HG03025 (cell line): ENCODE data around the gene IL10RA.
"Not testable (repeated sequence)": the region's sequence is repeated elsewhere in the genome, so short reads cannot be mapped to it uniquely, and the experiment has no call there.

Experiments used
- ATAC-seq: cut with Tn5 transposase; IDR thresholded peaks from one replicate; pipeline ENCODE4 v1.9.1; 2021; ENCODE audit warnings: mild to moderate bottlenecking, moderate library complexity; ENCODE audit not compliant: unreplicated experiment, low FRiP score

The IL10RA gene

DNA sequence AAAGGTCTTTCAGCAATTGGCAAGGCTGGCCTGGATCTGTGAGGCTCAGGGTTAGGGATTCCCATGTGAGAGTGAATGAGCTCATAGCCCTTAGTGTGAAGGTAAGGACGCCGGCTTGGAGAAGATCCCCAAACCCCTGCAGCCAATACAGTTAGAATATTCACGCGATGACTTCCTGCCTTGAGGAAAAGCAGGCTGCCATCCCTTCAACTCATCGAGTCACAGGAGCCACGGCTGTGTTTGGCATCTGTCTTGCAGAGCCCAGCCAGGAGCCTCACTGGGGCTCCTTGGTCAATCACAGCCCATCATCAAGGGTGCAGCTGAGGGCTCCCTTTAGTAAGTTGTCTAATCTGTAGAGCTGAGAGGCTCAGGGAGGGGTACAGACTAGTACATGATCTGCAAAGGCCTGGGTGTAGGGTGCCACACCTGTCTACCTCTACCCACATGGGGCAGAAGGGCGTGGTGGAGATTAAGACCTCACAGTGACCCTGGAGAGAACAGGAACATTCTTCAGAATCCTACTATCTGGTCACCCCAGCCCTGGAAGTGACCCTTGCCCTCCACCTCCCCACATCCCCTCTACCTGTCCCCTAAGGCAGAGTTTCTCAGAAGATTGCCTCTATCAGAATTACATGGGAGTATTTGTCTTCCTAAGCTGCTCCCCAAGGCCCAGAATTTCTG, 18.5 kb downstream of the IL10RA start:
- ATAC-seq = no peak

DNA sequence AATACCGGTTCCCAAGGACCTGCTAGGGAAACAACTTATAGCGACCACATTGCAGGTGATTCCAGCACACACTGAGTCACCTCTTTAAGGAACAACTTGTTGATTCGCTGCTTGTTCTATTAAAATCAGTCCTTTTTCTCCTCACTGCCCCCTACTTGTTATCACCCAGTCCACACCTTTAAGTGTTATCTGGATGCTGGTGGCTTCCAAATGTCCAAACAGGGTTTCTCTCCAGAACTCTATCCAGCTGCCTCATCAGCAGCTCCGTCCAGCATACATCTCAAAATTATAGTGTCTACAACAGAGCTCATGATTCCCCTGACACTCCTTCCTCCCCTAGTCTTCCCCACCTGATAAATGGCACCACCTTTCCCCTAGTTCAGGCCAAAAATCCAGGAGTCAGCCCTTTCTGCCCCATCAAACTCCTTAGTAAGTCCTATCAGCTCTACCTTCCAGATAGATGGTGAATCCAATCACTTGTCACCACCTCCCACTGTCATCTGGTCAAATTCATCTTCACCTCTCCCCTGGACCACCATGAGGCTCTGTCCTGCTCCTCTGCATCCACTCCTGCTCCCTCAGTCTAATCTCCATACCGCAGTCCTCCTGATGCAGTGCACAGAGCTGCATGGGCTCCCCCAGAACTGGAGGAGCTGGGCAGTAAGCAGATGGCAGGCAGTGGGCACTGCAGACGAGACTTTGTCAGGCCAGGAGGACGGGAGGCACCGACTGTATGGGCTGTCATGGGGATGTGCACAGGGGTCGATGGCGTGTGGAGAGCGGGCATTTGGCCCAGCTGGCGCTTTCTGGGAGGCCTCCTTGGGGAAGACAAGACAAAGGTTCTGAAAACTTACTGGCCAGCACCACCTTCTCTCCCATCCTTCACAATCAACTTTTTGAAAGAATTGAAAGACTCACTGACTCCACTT, 19.3 kb downstream of the IL10RA start:
- no peak for ATAC-seq

DNA sequence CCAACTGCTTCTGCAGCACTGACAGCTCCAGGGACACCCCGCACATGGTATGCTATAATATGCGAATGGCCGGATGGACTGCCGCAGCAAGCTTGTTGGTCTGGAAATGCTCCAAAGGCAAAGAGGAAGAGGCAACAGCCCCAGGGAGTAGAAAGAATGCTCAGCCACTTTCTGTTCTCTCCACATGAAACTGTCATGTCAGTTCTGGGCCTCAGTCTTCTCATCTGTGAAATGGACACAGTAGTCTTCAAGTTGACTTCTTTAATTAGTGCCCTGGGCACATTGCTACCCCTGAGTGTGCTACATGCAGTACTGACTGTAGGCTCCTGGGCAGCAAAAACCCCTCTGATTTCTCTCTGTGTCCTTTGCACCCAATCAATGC, 19.9 kb downstream of the IL10RA start:
- no peak for ATAC-seq

DNA sequence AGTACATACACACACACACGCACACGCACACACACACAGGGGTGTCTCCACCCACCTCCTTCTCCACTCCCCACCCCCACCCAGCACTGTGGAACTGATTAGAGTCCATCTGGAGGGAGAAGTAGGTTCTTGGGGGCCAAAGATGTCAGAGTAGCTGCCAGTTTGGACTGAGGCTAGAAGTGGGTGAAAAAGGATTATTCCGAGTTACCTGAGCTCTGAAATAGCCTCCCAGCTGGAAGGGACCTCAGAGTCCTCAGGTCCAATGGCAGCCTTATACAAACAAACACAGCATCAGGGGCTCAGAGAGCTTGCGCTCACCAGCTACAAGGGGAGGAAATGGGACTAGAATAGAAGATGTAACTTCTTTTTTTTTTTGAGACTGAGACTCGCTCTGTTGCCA, 20.8 kb downstream of the IL10RA start:
- no peak for ATAC-seq

DNA sequence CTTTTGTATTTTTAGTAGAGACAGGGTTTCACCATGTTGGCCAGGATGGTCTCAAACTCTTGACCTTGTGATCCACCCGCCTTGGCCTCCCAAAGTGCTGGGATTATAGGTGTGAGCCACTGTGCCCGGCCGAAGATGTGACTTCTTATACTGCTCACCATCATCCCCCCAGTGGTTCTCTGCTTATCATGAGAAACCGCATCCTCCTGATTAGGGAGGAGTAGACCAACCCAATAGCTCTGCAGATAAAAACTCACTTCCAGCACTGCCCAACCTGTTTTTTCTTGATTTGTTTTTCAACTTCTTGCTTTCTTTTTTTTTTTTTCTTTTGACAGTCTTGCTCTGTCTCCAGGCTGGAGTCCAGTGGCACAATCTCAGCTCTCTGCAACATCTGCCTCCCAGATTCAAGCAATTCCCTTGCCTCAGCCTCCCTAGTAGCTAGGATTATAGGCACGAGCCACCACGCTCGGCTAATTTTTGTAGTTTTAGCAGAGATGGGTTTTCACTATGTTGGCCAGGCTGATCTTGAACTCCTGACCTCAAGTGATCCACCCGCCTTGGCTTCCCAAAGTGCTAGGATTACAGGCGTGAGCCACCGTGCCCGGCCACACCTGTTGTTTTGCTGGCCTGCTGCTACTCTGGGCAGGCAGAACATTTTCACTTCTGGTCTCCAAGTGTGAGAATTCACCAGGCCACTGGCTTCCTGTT, 21.5 kb downstream of the IL10RA start:
- ATAC-seq = not testable (repeated sequence)

DNA sequence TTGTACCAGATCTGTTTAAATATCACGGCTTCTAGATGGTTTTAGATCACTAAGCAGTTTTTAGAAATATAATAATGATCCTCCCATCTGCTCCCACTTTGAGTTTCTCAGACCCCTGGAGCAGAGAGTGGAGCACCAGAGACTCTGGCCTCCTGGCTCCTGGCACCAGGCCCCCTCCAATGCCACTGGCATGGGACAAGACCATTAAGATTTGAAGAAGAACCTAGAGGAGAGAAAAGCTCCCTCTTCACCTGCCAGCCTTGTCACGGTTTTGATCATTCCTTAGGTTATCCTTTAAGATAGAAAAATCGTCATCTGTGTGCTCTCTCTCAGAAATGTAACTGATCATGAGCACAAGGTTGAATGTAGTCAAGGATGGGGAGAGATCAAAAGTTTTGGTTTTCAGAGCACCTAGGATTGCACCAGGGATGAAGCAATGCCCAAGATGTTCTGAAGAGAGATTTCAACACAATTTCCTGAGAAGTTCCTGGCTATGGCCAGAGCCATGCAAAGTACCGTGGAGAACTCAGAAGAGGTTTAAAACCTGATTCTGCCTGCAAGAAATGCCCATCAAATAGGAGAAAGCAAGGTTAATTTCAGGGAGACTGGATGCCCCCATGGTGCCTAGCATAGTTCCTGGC, 22.2 kb downstream of the IL10RA start:
- ATAC-seq = no peak

DNA sequence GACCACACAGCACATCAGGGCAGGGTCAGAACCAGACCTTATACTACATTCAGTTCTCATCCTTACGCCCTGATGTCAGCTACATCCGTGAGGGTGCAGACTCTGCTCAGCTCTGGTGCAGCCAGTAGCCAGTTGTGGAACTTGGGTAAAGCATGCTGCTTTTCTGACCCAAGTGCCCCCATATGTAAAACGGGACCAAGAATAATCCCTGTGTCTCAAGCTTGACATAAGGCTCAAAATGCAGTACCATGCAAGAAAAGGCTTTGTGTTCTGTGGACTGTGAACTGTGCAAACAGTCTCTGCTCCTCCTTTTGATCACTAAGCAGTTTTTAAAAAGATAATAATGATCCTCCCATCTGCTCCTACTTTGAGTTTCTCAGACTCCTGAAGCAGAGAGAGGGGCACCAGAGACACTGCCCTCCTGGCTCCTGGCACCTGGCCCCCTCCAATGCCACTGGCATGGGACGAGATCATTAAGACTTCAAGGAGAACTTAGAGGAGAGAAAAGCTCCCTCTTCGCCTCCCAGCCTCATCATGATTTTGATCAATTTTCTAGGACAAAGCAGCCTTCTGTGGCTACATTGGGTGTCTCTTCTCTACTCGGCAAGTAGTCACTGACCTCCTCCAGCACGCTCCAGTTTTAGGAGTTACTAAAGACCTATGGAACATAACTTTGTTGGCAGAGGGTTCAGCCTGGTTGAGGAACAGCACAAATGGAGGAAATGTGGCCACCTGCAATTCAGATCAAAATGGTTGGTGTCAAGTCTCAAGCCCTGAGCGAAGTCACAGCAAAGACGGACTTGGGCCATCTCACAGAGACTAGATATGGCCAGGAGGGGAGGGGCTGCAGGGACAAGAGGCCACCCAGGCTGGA, 23.9 kb downstream of the IL10RA start:
- no peak for ATAC-seq

DNA sequence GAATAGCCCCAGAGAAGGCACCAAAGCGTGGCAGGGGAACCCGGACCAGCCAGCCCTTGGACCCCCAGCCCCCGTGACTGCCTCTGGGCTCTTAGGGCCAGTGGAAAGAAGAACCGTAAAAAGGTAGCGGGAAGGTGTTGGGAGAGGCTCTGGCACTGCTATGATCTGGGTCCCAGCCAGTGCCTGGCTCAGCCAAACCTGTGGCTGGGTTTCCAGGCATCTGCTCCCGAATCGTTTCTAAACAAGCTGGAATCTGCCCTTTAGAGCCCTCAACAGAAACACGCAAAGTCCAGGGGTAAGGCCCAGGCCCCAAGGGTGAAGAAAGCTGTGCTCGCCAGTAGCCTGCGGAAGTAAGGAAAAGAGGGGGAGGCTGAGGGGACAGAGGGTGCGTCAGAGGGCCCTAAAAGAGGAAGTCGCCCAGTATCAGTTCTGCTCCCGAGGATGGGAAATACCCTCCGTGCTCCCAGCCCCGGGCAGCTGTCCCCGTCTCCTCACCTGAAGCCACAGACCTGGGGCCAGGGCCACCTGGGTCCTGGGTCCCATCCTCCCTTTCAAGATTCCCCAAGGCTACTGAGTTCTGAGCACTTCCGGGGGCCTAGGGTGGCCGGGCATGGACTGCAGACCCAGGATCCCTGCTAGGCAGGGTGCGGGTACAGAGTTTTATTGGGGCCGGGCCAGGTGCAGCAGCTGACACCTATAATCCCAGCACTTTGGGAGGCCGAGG, 24.7 kb downstream of the IL10RA start:
- peak; percentile 68 for ATAC-seq

DNA sequence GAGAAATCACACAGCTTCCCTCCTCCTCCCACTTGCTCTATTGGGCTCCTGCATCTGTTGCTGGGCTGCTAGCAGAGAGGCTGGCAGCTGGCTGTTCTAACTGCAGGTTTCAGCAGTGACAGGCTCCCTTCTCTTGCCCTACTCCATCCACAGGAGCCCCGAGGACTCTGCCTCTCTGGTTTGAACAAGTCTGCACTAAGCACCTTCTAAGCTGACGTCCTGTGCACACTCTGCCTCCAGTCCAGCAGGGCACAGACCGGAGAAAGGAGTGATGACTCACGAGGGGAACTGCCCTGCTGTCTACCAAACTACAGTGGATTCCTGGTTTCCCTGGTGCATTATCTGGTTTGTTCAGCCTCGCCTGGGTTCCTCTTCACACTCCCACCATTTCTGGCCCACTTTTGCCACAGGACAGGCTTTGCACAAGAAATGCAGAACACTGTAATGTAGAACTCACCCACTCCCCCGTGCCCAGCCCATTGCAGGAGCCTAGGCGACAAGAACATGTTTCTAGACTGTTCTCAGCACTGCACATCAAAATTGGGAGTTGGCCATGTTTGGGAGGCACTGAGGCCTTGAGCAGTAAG, 26.0 kb downstream of the IL10RA start:
- no peak for ATAC-seq

DNA sequence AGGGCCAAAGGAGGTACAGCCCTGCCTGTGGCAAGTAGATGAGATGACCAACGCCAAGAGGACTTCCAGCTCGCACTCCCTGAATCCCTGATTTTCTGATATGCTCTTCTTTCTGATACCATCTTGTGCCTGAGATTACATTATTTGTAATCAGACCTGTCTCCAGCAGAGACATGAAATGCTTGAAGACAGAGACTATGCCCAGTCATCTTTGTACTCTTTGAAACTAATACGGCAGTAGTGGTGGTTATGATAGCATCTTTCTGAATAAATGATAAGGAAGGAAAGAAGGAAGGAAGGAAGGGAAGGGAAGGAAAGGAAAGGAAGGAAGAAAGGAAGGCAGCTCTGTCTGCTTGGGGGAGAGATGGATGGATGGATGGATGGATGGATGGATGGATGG, 27.8 kb downstream of the IL10RA start:
- no peak for ATAC-seq

DNA sequence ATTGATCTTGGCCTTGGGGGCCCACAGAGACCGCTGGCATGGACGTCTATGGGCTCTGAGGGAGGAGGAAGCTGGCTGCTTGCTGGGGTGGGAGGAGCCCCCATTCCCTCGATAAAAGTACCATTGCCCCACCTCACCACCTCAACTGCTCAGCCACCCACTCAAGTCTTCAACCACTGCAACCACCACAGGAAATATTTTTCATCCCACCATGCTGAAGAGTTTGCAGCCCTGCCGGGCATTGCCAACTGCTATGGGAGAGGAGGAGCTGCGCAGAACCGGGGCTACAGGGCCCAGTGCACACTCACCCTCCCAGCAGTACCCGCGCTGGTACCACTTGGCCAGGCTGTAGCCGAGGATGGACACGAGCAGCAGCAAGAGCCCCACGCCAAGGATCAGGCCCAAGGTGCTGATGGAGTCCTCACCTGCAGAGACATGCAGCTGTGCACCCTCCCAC, 29.2 kb downstream of the IL10RA start:
- ATAC-seq = no peak

DNA sequence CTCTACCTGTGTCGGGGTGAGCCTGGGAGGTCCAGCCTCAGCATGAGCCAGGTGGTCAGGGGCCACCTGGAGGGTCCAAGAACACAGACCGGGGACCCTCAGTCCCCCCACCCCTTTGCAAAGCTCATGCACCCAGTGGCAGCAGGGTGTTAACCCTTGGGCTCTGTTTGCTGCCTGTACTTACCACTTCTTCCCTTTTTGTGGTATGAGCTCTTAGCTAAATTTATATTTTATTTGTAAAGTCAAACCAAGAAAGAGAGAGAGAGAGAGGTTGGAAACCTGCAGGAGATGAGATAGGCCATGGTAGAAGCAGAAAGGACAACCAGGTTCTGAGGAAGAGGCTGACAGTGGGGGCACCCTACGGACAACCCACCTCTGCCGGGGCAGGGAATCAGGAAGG, 29.9 kb downstream of the IL10RA start:
- ATAC-seq = no peak

DNA sequence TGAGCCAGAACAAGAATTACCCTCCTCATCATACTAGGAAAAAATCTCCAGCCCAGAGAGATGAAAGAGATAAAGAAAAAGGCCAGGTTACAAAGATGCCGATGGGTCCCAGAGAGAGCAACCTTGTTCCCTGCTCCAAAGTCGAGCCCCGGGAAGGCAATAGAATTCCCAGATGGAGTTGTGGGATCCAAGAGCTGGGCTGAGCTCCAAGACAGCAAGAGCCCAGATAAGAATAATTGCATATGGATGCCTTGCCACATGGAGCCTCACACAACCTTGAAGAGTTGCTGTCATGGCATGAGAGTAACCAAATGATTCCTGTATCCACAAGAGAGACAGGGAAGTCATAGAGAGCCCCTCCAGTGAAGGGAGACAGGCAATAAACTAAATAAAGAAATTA, 30.9 kb downstream of the IL10RA start:
- no peak for ATAC-seq

DNA sequence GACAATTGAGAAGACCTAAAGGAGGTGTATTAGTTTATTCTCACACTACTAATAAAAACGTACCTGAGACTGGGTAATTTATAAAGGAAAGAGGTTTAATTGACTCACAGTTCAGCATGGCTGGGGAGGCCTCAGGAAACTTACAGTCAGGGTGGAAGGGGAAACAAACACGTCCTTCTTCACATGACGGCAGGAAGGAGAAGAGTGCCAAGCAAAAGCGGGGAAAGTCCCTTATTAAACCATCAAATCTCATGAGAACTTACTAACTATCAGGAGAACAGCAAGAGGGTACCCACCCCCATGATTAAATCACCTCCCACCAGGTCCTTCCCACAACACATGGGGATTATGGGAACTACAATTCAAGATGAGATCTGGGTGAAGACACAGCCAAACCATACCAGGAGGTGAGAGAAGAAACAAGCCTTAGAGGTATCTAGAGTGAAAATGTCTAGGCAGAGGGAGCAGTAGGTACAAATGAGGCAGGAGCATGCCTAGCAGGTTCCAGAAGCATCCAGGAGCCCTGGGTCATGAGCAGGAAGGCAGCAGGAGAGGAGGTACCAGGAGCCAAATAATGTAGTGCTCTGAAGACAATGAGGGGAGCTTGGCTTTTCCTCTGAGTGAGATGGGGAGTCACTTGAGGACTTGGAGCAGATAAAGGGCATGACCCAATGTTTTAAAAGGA, 31.6 kb downstream of the IL10RA start:
- ATAC-seq = no peak

DNA sequence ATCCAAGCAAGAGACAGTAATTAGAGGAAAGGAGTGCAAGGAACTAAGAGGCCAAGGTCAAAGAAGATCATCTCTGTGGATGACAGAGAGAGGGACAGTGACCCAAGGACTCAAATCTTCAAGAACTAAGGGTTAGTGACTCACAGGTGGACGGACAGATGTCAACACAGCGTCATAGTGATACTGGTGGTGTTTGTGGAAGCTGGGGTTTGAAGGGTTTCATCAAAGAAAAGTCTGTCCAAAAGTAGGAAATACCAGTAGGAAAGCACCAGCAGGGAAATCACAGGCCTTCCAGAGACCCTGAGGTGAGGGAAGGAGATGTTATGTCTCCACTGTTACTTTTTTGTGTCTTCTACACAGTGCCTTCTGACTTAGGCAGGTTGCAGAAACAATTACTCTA, 32.2 kb downstream of the IL10RA start:
- ATAC-seq = no peak

DNA sequence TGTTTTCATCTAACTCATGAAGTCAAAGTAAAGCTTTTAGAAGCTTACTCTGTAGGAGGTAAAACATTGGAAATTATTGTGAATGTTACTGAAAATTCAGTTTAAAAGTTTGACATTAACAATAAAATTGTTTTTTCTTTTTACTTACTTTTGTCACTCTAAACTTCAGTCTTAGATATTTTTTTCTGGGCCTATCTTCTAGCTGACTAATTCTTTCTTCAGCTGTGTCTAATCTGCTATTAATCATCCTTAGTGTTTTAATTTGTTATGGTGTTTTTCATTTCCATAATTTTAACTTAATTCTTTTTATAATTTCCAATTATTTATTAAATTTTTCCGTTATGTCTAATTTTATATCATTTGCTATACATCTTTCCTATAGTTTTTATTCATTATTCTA, 35.0 kb downstream of the IL10RA start:
- no peak for ATAC-seq

DNA sequence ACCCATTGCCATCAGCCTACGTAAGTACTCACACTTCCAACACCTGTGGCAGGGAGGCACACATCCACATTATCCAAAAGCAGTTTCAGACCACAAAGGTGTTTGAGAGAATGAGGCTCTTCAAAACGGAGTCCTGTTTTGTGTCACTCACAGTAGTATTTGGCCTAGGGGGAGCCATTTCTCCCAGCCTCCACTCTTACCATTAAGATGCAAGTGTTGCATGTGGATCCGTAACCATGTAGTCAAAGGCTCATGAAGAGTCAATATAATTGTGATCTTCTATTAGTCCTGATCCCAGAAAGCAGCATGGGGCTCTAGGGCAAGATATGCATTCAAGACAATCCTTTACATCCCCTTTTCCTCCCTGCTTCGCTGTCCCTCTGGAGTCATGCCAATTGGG, 41.5 kb downstream of the IL10RA start:
- ATAC-seq = no peak

DNA sequence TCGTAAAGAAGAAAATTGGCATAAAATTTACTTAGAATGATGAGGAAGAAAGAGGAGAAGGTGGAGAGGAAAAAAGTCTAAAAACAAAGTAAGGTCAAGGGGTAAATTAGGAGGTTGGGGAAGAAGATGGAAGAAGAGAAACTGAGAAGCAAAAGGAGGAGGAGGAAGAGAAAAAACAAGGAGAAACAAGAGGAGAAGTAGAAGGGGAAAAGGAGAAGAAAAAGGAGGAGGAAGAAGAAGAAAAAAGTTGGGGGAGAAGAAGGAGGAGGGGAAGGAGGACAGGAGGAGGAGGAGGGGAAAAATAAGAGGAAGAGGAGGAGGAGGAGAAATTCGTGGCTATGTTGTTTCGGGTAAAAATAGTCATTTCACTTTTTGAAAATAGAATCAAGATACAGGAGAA, 42.4 kb downstream of the IL10RA start:
- no peak for ATAC-seq
